ENCODE data around the gene BCL2L14.

BCL2L14 gene

GRCh38 chr12:12070674-12071656, at the start of gene BCL2L14:
Gene BCL2L14 (plus strand): TSS chr12:12070939. CDS start chr12:12079306, 8,367 bp downstream.
- no peaks in the 10 kb centered on the region for H3K9me3 ChIP-seq (ENCODE audit: low read length)
- no peaks in the 10 kb centered on the region for H3K27me3 ChIP-seq (ENCODE audit: control insufficient read depth in 1 of 2, insufficient read depth in 2 of 2, low read length in 2 of 2)
- no peaks in the 10 kb centered on the region for H3K36me3 ChIP-seq (ENCODE audit: insufficient read depth, low read length)
- no peak within 1 kb of the TSS for H3K9ac ChIP-seq (ENCODE audit: low read length)
- no peak within 1 kb of the TSS for H3K27ac ChIP-seq (ENCODE audit: low read depth, low read length)
- no peak within 1 kb of the TSS for H3K4me3 ChIP-seq (ENCODE audit: low read depth in 1 of 2, low read length in 2 of 2)
- H3K4me1 ChIP-seq (ENCODE audit: insufficient read depth, low read length): no peaks in the 10 kb centered on the region

GRCh38 chr12:12022306-12022936, 48.3 kb upstream of the BCL2L14 start:
- Histone ChIP-seq H3K36me3 (ENCODE audit: insufficient read depth, low read length) (no peaks in the 10 kb centered on the region), H3K4me1 (ENCODE audit: insufficient read depth, low read length) (no peaks in the 10 kb centered on the region), H3K9ac (ENCODE audit: low read length) (no peak overlapping the region), H3K27ac (ENCODE audit: low read depth, low read length) (no peak overlapping the region), H3K9me3 (ENCODE audit: low read length) (no peaks in the 10 kb centered on the region), H3K4me3 (ENCODE audit: low read depth in 1 of 2, low read length in 2 of 2) (no peak overlapping the region), H3K27me3 (ENCODE audit: control insufficient read depth in 1 of 2, insufficient read depth in 2 of 2, low read length in 2 of 2) (no peaks in the 10 kb centered on the region)

- H3K27ac ChIP-seq (ENCODE audit: low read depth, low read length): no peak overlapping the region
- no peaks in the 10 kb centered on the region for H3K4me1 ChIP-seq (ENCODE audit: insufficient read depth, low read length)
- no peaks in the 10 kb centered on the region for H3K9me3 ChIP-seq (ENCODE audit: low read length)
- H3K36me3 ChIP-seq (ENCODE audit: insufficient read depth, low read length): no peaks in the 10 kb centered on the region
- H3K27me3 ChIP-seq (ENCODE audit: control insufficient read depth in 1 of 2, insufficient read depth in 2 of 2, low read length in 2 of 2): no peaks in the 10 kb centered on the region
- no peak overlapping the region for H3K9ac ChIP-seq (ENCODE audit: low read length)
- H3K4me3 ChIP-seq (ENCODE audit: low read depth in 1 of 2, low read length in 2 of 2): no peak overlapping the region
These were observed 47.3 kb upstream of the BCL2L14 start for GRCh38 chr12:12023456-12023855.

GRCh38 chr12:12024911-12025682, 45.6 kb upstream of the BCL2L14 start:
- Histone ChIP-seq H3K27ac (ENCODE audit: low read depth, low read length) (no peak overlapping the region), H3K9ac (ENCODE audit: low read length) (no peak overlapping the region)

GRCh38 chr12:12025799-12026386, 44.8 kb upstream of the BCL2L14 start:
- no peak overlapping the region for H3K27ac ChIP-seq (ENCODE audit: low read depth, low read length)
- no peaks in the 10 kb centered on the region for H3K27me3 ChIP-seq (ENCODE audit: control insufficient read depth in 1 of 2, insufficient read depth in 2 of 2, low read length in 2 of 2)
- H3K4me3 ChIP-seq (ENCODE audit: low read depth in 1 of 2, low read length in 2 of 2): no peak overlapping the region
- H3K9me3 ChIP-seq (ENCODE audit: low read length): no peaks in the 10 kb centered on the region
- H3K9ac ChIP-seq (ENCODE audit: low read length): no peak overlapping the region
- no peaks in the 10 kb centered on the region for H3K36me3 ChIP-seq (ENCODE audit: insufficient read depth, low read length)
- no peaks in the 10 kb centered on the region for H3K4me1 ChIP-seq (ENCODE audit: insufficient read depth, low read length)

More at GRCh38 chr12:12024911-12025682, 45.6 kb upstream of the BCL2L14 start:
- H3K4me3 ChIP-seq (ENCODE audit: low read depth in 1 of 2, low read length in 2 of 2): no peak overlapping the region
- no peaks in the 10 kb centered on the region for H3K27me3 ChIP-seq (ENCODE audit: control insufficient read depth in 1 of 2, insufficient read depth in 2 of 2, low read length in 2 of 2)
- no peaks in the 10 kb centered on the region for H3K9me3 ChIP-seq (ENCODE audit: low read length)
- H3K4me1 ChIP-seq (ENCODE audit: insufficient read depth, low read length): no peaks in the 10 kb centered on the region
- H3K36me3 ChIP-seq (ENCODE audit: insufficient read depth, low read length): no peaks in the 10 kb centered on the region

GRCh38 chr12:12028668-12029402, 41.9 kb upstream of the BCL2L14 start:
- Histone ChIP-seq H3K36me3 (ENCODE audit: insufficient read depth, low read length) (no peaks in the 10 kb centered on the region), H3K9ac (ENCODE audit: low read length) (no peak overlapping the region), H3K27me3 (ENCODE audit: control insufficient read depth in 1 of 2, insufficient read depth in 2 of 2, low read length in 2 of 2) (no peaks in the 10 kb centered on the region), H3K4me1 (ENCODE audit: insufficient read depth, low read length) (no peaks in the 10 kb centered on the region), H3K27ac (ENCODE audit: low read depth, low read length) (no peak overlapping the region), H3K9me3 (ENCODE audit: low read length) (no peaks in the 10 kb centered on the region), H3K4me3 (ENCODE audit: low read depth in 1 of 2, low read length in 2 of 2) (no peak overlapping the region)

GRCh38 chr12:12029653-12030052, 41.1 kb upstream of the BCL2L14 start:
- H3K4me3 ChIP-seq (ENCODE audit: low read depth in 1 of 2, low read length in 2 of 2): no peak overlapping the region
- H3K9me3 ChIP-seq (ENCODE audit: low read length): no peaks in the 10 kb centered on the region
- no peaks in the 10 kb centered on the region for H3K36me3 ChIP-seq (ENCODE audit: insufficient read depth, low read length)
- H3K27ac ChIP-seq (ENCODE audit: low read depth, low read length): no peak overlapping the region
- no peak overlapping the region for H3K9ac ChIP-seq (ENCODE audit: low read length)
- no peaks in the 10 kb centered on the region for H3K27me3 ChIP-seq (ENCODE audit: control insufficient read depth in 1 of 2, insufficient read depth in 2 of 2, low read length in 2 of 2)
- H3K4me1 ChIP-seq (ENCODE audit: insufficient read depth, low read length): no peaks in the 10 kb centered on the region

- Histone ChIP-seq H3K4me1 (ENCODE audit: insufficient read depth, low read length) (no peaks in the 10 kb centered on the region), H3K4me3 (ENCODE audit: low read depth in 1 of 2, low read length in 2 of 2) (peak overlapping the region in 1 of 2 donors; percentile 82), H3K9ac (ENCODE audit: low read length) (no peak overlapping the region), H3K27me3 (ENCODE audit: control insufficient read depth in 1 of 2, insufficient read depth in 2 of 2, low read length in 2 of 2) (no peaks in the 10 kb centered on the region), H3K9me3 (ENCODE audit: low read length) (no peaks in the 10 kb centered on the region), H3K27ac (ENCODE audit: low read depth, low read length) (peak overlapping the region; percentile 68), H3K36me3 (ENCODE audit: insufficient read depth, low read length) (no peaks in the 10 kb centered on the region)
These were observed 38.4 kb upstream of the BCL2L14 start for GRCh38 chr12:12032260-12032791.

- Histone ChIP-seq H3K36me3 (ENCODE audit: insufficient read depth, low read length) (no peaks in the 10 kb centered on the region), H3K27me3 (ENCODE audit: control insufficient read depth in 1 of 2, insufficient read depth in 2 of 2, low read length in 2 of 2) (no peaks in the 10 kb centered on the region), H3K27ac (ENCODE audit: low read depth, low read length) (peak overlapping the region; percentile 68), H3K4me1 (ENCODE audit: insufficient read depth, low read length) (no peaks in the 10 kb centered on the region), H3K9ac (ENCODE audit: low read length) (peak overlapping the region; percentile 40), H3K4me3 (ENCODE audit: low read depth in 1 of 2, low read length in 2 of 2) (peak overlapping the region; percentile 24 to 82), H3K9me3 (ENCODE audit: low read length) (no peaks in the 10 kb centered on the region)
These were observed 37.6 kb upstream of the BCL2L14 start for GRCh38 chr12:12032851-12033797.

Measured in muscle layer of colon (tissue), 2 donors.